Stimulated activated CD8-positive, alpha-beta memory T cell treated with anti-CD3 and anti-CD28 coated beads, Interleukin-15, amount 100 ng/mL, for 1 hour (primary cell): Measurements from ENCODE around the gene SNAI3.

ENCODE experiments used
- DNase-seq: peaks from one replicate; pipeline ENCODE4 v3.0.0-alpha.2; 2020; ENCODE audit warnings: low read depth

Gene SNAI3

GRCh38 chr16:88651276-88651988, 34.9 kb downstream of the SNAI3 start:
- no peak for DNase-seq

- DNase-seq, result peak; percentile 47
Observed at GRCh38 chr16:88650749-88651275, 35.5 kb downstream of the SNAI3 start, which contains the start of gene CYBA. TSS of gene CYBA (minus strand) at chr16:88651053. CDS start at chr16:88651013, 40 bp downstream.

DNA sequence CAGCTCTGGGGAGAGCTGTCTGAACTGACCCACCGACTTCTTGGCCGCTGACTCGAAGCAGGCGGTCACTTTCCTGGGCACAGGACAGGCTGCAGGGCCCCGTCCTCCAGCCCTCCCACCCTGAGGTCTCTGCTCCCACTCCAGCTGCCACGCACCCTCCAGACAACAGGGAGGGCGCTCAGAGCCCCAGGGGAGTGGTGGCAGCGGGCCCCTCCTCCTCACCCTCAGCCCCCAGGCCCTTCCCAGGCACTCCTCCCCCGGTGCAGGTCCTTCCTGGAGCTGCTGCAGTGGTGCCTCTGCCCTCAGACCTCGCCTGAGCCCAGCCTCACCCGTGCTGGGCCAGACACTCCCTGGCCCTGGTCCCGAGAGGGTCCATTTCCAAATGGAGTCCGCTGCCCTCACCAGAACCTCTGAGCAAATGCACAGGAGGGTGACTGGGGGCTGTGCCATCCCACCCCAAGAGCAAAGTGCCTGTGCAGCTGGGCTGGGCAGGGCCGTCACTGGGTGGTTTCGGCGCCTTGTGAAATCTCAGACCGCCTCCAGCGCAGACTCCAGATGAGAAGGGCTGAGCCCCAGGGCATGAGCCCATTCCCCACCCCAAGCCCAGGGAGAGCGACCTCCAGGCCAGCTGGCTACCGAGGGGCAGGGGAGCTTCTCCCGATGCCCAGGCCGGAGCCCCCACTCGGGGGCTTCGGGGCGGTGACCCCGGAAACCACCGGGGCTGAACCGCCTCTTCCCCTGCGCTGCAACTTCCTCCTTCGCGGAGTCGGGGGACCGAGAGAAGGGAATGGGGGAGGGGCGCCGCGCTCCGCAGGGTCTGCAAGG, 36.2 kb downstream of the SNAI3 start:
- no peak for DNase-seq

GRCh38 chr16:88649195-88649923, 36.9 kb downstream of the SNAI3 start:
- DNase-seq, result no peak

- DNase-seq, result no peak
Observed at GRCh38 chr16:88647178-88648070, 38.9 kb downstream of the SNAI3 start.

DNA sequence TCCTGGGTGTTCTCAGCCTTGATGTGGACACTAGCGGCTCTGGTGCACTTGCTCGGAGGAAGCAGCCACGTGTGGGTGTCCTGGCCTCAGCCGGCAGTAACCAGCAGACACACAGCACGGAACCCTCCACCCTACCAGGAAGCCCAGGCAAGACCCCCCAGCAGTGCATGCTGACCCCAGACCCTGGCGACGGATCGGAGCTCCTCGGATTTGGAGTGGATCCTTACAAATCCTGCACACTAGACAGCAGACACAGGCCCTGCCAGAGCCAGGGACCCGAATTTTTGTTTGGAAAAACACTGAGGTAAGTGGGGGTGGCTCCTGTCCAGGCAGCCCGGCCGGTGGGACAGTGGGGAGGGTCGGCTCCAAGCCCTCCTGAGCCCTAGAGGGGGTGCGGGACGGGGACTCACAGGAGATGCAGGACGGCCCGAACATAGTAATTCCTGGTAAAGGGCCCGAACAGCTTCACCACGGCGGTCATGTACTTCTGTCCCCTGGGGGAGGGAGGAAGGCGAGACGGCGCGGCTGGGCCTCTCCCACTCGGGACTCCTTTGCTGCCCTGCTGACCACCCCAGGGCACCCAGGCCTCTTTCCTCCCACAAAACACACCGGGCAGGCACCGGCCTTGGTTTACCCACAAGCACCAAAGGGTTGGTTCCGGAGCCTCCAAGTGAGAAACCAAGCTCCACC, 39.8 kb downstream of the SNAI3 start:
- DNase-seq, result no peak

GRCh38 chr16:88645941-88646340, 40.4 kb downstream of the SNAI3 start:
- no peak for DNase-seq

- no peak for DNase-seq
Observed at GRCh38 chr16:88645455-88645854, 40.9 kb downstream of the SNAI3 start.

GRCh38 chr16:88643644-88643932, 42.7 kb downstream of the SNAI3 start:
- no peak for DNase-seq

DNA sequence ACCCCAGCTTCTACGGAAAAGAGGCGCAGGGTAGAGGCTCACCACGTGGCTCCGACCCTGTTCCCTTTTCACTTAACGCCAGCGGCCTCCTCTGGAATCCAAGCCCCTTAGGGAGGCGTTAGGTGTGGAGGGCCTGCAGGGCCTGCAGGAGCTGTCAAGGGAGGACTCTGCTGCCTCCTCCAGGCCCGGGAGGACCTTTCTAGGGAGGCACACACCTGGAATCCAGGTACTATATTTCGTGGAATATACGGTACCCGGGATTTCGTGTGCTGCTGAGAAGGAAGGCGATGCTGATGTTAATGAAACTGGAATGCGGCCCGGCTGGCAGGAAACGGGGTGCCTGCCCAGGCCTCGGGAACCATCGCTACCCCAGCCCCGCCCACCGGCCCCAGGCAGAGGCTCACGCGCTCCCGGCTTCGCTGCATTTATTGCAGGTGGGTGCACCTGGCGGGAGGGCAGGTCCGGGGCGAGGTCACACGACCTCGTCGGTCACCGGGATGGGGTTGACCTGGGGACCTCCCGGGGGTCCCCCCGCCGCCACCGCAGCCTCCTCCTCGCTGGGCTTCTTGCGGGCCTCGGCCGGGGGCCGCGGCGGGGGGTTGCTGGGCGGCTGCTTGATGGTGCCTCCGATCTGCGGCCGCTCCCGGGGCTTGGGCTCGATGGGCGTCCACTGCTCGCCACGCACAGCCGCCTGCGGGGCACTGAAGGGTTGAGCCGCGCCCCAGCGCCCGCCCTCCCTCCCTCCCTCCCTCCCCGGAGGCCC, 43.2 kb downstream of the SNAI3 start:
- DNase-seq, result no peak

DNA sequence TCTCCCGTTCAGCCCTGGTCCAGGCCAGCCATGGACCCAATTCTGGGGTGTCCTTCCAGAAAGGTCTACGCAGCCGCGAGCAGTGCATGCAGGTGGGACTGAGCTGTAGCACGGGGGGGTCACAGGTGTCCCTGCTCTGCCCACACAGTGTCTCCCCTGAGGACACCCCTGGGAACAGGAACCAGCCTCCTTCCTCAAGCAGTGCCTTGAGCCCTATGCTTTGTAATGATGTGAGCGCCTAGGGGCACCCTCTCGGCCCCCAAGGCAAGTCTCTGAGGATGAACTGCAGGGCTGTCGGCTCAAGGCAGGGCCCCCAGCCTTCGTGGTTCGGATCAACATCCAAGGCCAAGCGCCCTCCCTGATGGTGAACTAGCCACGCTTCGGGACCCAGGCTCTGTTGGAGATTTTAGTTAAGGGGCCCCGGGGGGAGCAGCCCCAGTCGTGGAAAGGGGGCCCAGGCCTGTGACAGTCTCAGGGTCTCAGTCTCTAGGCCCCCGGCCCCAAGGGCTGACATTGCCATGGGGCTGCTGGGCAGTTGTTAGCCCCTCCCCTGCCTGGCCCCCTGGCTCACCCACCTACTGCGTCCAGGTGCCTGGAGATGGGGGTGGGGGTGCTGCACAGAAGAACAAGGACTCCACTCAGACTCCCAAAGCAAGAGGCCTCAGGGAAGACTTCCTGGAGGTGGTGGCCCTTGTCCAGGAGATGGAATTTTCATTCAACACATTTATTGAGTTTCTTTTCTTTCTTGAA, 45.6 kb downstream of the SNAI3 start:
- DNase-seq, result no peak

DNA sequence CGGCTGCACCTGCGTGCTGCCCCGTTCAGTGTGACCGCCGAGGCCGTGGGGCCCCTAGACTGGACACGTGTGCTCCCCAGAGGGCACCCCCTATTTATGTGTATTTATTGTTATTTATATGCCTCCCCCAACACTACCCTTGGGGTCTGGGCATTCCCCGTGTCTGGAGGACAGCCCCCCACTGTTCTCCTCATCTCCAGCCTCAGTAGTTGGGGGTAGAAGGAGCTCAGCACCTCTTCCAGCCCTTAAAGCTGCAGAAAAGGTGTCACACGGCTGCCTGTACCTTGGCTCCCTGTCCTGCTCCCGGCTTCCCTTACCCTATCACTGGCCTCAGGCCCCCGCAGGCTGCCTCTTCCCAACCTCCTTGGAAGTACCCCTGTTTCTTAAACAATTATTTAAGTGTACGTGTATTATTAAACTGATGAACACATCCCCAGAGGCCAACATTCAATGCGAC, 46.2 kb downstream of the SNAI3 start:
- DNase-seq, result no peak

GRCh38 chr16:88639231-88640038, 46.9 kb downstream of the SNAI3 start:
- no peak for DNase-seq

DNA sequence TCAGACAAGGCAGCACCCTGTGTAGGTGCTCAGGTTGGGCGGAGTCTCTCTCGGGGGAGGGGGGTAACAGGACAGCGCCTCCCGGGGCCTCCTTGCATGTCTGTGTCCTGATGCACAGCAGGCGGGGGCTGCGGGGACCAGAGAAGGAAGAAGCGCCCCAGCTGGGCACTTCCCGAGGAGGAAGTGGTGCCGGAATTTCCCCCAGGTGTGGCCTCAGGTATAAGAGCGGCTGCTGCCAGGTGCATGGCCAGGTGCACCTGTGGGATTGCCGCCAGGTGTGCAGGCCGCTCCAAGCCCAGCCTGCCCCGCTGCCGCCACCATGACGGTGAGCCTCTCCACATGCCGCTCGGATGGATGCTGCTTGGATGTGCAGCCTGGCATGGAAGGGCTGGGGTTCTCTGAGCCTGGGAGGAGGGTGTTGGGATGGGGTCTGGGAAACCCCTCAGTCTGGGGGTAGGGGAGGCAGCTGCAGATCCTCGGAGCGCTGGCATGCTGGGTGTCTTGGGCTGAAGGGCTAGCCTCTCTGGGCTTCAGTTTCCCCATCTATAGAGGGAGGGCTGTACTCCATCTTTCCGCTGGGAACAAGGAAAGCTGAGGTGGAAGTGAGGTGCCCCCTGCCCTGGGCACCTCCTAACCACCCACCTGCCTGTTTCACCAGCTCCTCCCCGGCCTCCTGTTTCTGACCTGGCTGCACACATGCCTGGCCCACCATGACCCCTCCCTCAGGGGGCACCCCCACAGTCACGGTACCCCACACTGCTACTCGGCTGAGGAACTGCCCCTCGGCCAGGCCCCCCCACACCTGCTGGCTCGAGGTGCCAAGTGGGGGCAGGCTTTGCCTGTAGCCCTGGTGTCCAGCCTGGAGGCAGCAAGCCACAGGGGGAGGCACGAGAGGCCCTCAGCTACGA, 47.7 kb downstream of the SNAI3 start, which contains the start of gene IL17C:
TSS of gene IL17C (plus strand) at position 250 of the 908 bp plus-strand sequence. CDS start at position 320, 70 bp downstream.
- DNase-seq, result no peak

DNA sequence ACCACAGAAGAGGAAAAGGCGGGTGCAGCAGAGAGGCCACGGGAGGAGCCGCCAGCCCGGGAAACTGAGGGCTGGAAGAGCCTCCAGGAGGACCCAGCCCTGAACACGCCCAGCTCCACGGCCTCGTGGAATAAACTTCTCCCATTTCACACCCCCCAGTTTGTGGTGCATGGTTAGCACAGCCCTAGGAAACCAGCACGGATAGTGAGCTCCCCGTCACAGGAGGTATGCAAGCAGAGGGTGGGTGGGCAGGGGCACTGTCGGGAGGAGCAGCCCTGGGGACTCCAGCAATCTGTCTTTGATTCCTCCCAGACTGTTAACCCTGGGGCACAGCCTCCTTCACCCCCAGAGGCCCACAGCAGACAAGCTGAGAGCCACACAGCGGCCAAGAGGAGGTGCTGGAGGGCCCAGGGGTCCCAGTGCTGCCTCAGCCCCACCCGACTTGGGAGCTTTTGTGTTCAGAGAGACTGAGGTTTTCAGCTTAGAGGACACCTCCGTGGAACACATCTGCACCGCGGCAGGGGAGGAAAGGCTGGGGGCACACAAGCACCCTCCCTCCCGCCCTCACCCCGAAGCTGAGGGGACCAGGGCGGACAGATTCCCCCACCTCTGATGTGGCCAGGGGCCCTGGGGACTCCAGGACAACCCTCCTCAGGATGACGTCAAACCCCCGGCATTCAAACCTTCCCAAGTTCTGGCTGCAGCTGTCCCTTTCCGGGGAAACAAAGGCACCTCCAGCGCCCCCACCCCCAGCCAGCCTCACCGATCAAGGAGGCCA, 49.6 kb downstream of the SNAI3 start:
- DNase-seq, result no peak

DNA sequence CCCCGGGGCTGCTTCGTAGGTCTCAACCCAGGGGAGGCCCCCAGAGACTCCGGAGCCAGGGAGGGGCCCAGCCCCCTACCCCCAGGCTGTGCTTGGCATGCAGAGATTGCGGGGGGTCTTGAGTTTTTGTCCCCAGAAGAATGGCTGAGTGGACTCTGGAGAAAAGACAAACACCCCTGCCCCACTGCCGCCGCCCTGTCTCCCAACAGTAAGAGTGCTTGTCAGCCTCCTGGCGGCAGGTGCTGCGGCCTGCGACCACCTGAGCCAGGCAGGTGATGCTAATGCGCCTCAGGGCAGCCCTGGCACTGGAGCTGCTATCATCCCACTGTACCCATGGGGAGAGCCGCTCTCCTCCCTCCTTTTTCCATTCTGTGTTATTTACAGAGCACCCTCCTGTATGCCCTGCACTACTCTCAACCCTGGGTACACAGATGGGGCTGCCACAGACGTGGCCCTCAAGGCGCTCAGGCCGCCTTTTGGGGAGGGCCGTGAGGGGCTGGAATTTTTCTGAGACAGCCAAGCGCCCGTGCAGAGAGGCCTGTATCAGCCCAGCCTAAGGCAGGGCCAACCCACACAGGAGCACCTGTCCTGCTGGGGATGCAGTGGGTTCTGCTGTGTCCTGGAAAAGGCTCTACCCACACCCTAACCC, 50.5 kb downstream of the SNAI3 start:
- DNase-seq, result no peak
